Breast epithelium (tissue), 4 donors: ENCODE measurements around the gene OR11A1. TPM values are rescaled to one million over a fixed set of nuclear protein-coding genes. Genes with fewer than 3 reads are reported as not detected.

Experiments
- DNase-seq, 2 donors: peaks; one replicate each; pipeline ENCODE4 v3.0.0-alpha.2; 2019; ENCODE audit warnings: low spot score in 2 of 2
- H3K27ac ChIP-seq, 2 donors: fragments of 200-600 bp; sonication (generic) in 1 of 2; one replicate each; pipeline ENCODE4 v1.5.1; 2016 to 2019; ENCODE audit warnings: mild to moderate bottlenecking in 1 of 2
- H3K27me3 ChIP-seq, 2 donors: fragments of 200-600 bp; sonication (generic) in 1 of 2; one replicate each; pipeline versions ENCODE4 v1.5.1 to v1.6.0; 2017 to 2019; ENCODE audit warnings: control low read depth in 1 of 2, mild to moderate bottlenecking in 1 of 2
- H3K36me3 ChIP-seq: fragments of 200-600 bp; one replicate; pipeline ENCODE4 v1.5.1; 2019
- H3K4me1 ChIP-seq, 2 donors: fragments of 200-600 bp; sonication (generic); one replicate each; pipeline ENCODE4 v1.5.1; 2016 to 2019; ENCODE audit warnings: control low read depth in 1 of 2
- H3K4me3 ChIP-seq, 3 donors: fragments of 200-600 bp; sonication (generic); 1 replicate in 2 of 3; 2 replicates in 1 of 3; pipeline ENCODE4 v1.5.1; 2016 to 2019; ENCODE audit warnings: mild to moderate bottlenecking in 3 of 3, moderate library complexity in 2 of 3
- H3K9me3 ChIP-seq, 2 donors: fragments of 200-600 bp; sonication (generic) in 1 of 2; one replicate each; pipeline ENCODE4 v1.5.1; 2016 to 2019; ENCODE audit warnings: control low read depth in 1 of 2
- CTCF ChIP-seq, 3 donors: fragments of 450-650 bp; IDR thresholded peaks; one replicate each; pipeline ENCODE4 v1.5.1; 2016 to 2017; ENCODE audit warnings: antibody characterized with exemption in 3 of 3, mild to moderate bottlenecking in 3 of 3, moderate library complexity in 3 of 3
- POLR2A ChIP-seq: fragments of 450-650 bp; IDR thresholded peaks from one replicate; pipeline ENCODE4 v1.6.1; 2016; ENCODE audit warnings: antibody characterized with exemption, mild to moderate bottlenecking, moderate library complexity
- POLR2AphosphoS5 ChIP-seq, 3 donors: sonication (generic); formaldehyde crosslinking; IDR thresholded peaks; one replicate each; pipeline ENCODE4 v1.6.1; 2017; ENCODE audit warnings: antibody characterized with exemption in 3 of 3
- intact Hi-C: fragments of 100-400 bp; cut with DNase I; formaldehyde crosslinking; loops from one replicate; pipeline ENCODE4 v1.15.1; 2023; ENCODE audit warnings: low total_unique reads
- total RNA-seq, 3 donors: library from RNA; depleted of rRNA; stranded (reverse); fragments of >200 nt; gene quantifications; one replicate each; pipeline ENCODE4 v1.1.0, GENCODE V29; 2016

Gene OR11A1
- total RNA-seq, 3 donors from 2014 or later: not detected

DNA sequence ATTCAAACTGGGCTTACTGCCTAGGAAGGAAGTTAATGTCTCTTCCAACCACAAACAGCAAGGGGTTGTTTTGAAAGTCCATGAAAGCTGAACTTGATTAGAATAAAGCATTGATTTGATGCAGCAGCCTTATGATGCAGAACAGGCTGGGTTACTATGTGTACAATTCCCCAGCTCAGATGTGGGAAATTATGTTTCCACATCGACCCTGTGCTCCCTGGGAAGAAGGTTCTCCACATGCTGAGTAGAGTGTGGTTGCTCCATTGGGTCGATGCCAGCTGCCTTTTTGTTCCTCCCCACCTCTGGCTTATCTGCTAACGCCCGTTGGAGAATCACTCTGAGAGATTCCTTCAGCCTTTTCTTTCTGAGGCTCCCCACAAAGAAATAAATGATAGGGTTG is 29.7 kb upstream of the OR11A1 start:
- H3K27me3 ChIP-seq: no peaks in the 10 kb centered on the region
- DNase-seq: no peak
- no peaks in the 10 kb centered on the region for H3K36me3 ChIP-seq
- no peak overlapping the region for H3K4me3 ChIP-seq
- peaks cover 0 to 5% of the 10 kb centered on the region in 2 donors for H3K9me3 ChIP-seq
- H3K27ac ChIP-seq: no peak overlapping the region
- TF ChIP-seq POLR2A (no peak), POLR2AphosphoS5 (IDR thresholded peaks at IDR 0.05) (no peak), CTCF (IDR thresholded peaks at IDR 0.05) (no peak)
- intact Hi-C loops: no loop called here
- no peaks in the 10 kb centered on the region for H3K4me1 ChIP-seq

DNA sequence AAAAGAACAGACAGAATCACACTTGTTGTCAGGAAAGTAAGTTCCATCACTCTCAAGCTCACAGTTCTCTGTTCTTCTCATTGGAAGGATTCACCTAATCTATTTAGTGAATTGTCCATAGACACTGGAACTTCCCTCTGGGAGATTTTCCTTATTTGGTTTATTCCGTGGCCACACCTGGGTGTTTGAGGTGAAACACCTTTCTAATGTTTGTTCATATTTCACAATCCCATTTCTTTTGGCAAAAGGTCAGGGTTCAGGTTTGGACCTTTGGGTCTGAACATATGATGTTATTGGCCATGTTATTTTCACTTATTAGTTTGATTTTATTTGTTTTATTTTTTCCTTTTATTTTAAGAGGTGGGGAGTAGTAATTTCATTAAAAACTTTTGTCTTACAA is 26.9 kb upstream of the OR11A1 start:
- DNase-seq: no peak
- no peak for TF ChIP-seq POLR2AphosphoS5 (IDR thresholded peaks at IDR 0.05)
- no peak for TF ChIP-seq POLR2A
- no peak for TF ChIP-seq CTCF (IDR thresholded peaks at IDR 0.05)

GRCh38 chr6:29483186-29483585 is 26.3 kb upstream of the OR11A1 start:
- no peak overlapping the region for H3K4me3 ChIP-seq
- no peak for TF ChIP-seq POLR2AphosphoS5 (IDR thresholded peaks at IDR 0.05)
- TF ChIP-seq CTCF (IDR thresholded peaks at IDR 0.05): no peak
- TF ChIP-seq POLR2A: no peak
- H3K4me1 ChIP-seq: no peaks in the 10 kb centered on the region
- H3K36me3 ChIP-seq: no peaks in the 10 kb centered on the region
- no peak overlapping the region for H3K27ac ChIP-seq
- no peak for DNase-seq
- no peaks in the 10 kb centered on the region for H3K27me3 ChIP-seq
- intact Hi-C loops: no loop called here
- H3K9me3 ChIP-seq: peaks cover 0 to 5% of the 10 kb centered on the region in 2 donors

More for the DNA sequence above, 26.9 kb upstream of the OR11A1 start:
- H3K27ac ChIP-seq: no peak overlapping the region
- H3K27me3 ChIP-seq: no peaks in the 10 kb centered on the region
- H3K4me3 ChIP-seq: no peak overlapping the region
- intact Hi-C loops: no loop called here
- peaks cover 0 to 5% of the 10 kb centered on the region in 2 donors for H3K9me3 ChIP-seq
- no peaks in the 10 kb centered on the region for H3K4me1 ChIP-seq
- H3K36me3 ChIP-seq: no peaks in the 10 kb centered on the region

DNA sequence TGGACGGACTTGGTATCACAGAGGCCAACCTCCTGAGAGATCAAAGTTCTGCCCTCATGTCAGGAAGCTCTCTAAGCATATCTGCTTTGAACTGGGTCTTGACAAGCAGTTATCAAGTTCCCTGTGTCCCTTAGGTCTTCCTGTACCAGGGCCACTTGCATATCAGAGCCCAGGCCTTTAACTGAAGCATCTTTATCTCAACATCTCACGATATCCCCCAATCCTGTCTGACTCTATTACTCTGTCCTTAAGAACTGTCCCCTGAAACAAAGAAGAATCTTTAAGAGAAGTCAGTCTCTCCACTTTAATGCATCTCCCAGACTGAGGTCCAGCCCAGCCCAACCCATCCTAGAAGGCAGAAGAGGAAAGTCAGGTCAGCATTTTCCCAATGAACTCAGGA is 22.7 kb upstream of the OR11A1 start:
- H3K9me3 ChIP-seq: peaks cover 0 to 5% of the 10 kb centered on the region in 2 donors
- H3K27ac ChIP-seq: no peak overlapping the region
- H3K4me3 ChIP-seq: no peak overlapping the region
- no peaks in the 10 kb centered on the region for H3K27me3 ChIP-seq
- no peak for DNase-seq
- no peaks in the 10 kb centered on the region for H3K4me1 ChIP-seq
- TF ChIP-seq POLR2A (no peak), CTCF (IDR thresholded peaks at IDR 0.05) (no peak)
- intact Hi-C loops: no loop called here
- no peaks in the 10 kb centered on the region for H3K36me3 ChIP-seq

- Histone ChIP-seq H3K27me3 (no peaks in the 10 kb centered on the region), H3K27ac (no peak overlapping the region), H3K4me1 (no peaks in the 10 kb centered on the region), H3K9me3 (peaks cover 0 to 5% of the 10 kb centered on the region in 2 donors), H3K4me3 (no peak overlapping the region), H3K36me3 (no peaks in the 10 kb centered on the region)
- no peak for DNase-seq
- intact Hi-C loops: no loop called here
- TF ChIP-seq POLR2AphosphoS5 (IDR thresholded peaks at IDR 0.05) (no peak), POLR2A (no peak), CTCF (IDR thresholded peaks at IDR 0.05) (no peak)
Measured at GRCh38 chr6:29478740-29479139, 21.9 kb upstream of the OR11A1 start.
